ENCODE measurements around the gene REM2.

Gene REM2

GRCh38 chr14:22875003-22875747 lies 7.8 kb upstream of the REM2 start:
- no peak for DNase-seq

GRCh38 chr14:22875748-22876319 lies 7.2 kb upstream of the REM2 start:
- DNase-seq = no peak

GRCh38 chr14:22877000-22877501 lies 6.0 kb upstream of the REM2 start:
- no peak for DNase-seq

GRCh38 chr14:22878271-22879246 lies 4.5 kb upstream of the REM2 start:
- no peak for DNase-seq

DNA sequence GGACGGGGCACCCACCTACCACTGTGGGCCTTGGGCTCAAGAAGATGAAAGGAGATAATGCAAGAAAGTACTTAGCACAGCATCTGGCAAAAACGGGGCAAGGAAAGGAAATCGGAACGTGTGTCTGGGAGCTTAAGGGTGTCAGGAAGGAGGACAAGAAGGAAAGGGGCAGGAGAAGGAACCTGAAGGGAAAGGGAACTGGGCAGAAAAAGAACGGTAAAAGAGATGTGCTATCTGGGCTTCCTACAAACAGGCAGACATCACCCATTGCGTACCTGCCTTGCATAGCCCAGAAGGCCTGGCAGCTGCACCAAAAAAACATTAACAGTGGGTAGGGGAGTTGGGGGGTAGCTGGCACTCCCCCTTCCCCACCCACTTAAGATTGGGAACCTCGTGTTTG lies 958 bp upstream of the REM2 start:
- no peak for DNase-seq

DNA sequence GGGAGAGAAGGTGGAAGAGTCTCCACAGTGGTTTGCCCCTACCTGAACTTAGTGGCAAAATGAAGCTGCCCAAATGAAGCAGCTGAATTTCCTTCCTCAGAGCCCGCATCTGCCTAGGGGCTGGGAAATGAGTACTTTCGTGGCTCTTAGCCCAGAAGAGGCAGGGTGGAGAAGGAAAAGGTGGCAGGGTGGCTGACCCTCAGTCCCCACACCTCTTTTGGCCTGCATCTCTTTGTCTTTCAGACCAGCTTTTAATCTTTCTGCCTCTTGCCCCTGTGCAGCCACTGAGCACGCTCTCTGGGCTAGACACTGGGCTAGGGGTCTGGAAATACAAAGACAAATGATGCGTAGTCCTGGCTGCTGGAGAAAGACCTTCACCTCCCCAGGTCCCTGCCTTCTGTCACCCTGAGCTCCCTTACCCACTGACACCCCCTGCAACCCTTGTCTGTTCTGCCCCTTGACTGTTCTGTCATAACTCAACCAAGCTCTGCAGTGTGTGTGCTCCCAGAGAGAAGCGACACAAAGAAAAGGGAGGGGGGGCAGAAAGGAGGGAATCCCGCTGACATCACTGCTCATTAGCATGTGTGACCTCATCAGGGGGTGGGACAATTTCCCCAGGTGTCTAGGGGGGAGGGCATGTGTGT lies 371 bp upstream of the REM2 start:
- no peak for DNase-seq

DNA sequence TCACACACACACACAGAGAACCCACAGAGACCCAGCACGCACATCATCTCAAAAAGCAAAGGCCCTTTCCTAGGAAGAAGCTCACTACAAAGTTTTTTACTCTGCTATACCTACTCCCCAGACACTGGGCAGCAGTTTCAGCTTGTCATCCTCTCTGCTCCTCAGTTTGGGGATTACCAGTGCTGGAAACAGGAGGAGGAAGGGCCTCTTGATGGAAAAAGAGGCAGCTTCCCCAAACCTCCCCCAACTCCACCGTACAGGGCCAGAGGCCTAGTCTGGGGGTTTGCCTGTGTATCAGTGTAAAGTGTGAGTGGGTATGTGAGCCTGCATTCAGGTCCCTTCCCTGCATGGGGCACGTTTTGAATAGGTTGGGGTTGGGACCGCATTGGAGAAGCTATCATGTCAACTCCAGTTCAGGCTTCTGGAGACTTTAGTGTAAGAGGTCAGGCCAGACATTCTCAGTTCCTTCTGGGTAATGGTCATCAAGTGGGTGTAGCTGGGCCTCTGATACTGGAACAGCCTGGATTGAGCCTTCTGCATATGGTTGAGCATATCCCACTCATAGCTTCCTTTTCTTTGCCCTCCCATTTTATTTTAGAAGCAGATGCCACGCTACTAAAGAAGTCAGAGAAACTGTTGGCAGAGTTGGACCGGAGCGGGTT lies 1.2 kb downstream of the REM2 start:
- no peak for DNase-seq

GRCh38 chr14:22884738-22885523 lies 1.9 kb downstream of the REM2 start:
- DNase-seq = no peak

DNA sequence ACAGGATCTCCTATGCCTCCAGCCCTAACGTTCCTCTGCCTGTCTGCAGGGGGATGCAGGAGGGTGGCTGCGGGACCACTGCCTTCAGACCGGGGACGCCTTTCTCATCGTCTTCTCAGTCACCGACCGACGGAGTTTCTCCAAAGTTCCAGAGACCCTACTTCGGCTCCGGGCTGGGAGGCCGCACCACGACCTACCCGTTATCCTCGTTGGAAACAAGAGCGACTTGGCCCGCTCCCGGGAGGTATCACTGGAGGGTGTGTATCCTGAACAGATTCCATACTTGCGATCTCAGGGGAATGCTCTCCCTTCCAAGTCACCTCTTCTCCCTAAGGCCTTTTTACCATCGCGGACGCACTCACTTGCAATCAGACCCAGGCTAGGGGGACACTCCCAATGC lies 3.0 kb downstream of the REM2 start:
- no peak for DNase-seq

- DNase-seq = peak; percentile 54
These were observed 3.7 kb downstream of the REM2 start for GRCh38 chr14:22886500-22887259.

DNA sequence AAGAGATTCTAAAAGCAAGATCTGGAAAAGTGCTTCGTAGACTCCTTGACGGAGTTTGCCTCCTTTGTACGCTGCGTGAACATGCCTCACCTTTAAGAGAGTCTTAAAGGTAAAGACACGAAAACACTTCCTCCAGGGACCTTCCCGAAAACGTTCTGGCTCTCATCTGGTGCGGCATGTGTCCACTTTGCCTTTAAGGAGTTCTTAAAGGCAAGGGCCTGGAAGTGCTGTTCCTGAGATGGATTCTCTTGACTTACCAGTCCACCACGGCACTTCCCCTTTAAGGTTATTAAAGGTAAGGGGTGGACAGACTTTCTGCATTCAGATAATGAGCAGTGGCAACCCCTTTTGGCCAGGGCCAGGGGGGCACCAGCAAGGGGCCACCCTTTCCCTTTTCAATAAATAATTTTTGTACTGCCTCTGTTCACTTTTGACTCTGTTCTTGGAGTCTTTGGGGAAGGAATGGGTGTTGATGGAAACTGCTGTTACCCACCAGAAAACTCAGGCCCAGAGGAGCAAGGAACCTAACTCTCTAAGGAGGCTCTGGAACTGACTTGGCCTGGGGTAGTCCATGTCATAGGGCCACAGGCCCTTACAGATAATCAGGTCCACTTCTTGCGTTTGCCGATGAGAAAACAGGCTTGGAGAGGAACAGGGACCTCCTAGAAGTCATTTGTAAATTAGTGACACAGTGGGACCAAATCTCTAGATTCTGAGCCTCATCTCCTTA lies 4.4 kb downstream of the REM2 start:
- no peak for DNase-seq

DNA sequence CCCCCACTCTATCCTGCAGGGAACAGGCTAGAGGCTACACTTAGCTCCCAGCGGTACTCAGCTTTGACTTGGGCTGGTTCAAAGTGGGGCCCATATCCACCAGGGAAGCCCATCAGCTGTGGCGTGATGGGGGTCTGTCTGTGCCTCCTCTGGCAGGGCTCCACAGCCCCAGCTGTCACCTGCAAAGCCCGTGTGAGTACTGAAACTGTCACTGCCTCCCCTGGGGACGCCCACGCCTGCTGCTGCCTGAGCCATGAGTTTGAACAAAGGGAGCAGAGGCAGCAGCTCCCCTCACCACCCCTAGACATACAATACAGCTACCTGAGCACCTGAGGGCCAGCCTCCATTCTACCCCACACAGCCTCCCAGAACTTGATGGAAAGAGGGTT lies 5.0 kb downstream of the REM2 start:
- DNase-seq = no peak

- no peak for DNase-seq
These were observed 5.6 kb downstream of the REM2 start for GRCh38 chr14:22888662-22889061.

GRCh38 chr14:22890416-22890815 lies 7.4 kb downstream of the REM2 start:
- no peak for DNase-seq

DNA sequence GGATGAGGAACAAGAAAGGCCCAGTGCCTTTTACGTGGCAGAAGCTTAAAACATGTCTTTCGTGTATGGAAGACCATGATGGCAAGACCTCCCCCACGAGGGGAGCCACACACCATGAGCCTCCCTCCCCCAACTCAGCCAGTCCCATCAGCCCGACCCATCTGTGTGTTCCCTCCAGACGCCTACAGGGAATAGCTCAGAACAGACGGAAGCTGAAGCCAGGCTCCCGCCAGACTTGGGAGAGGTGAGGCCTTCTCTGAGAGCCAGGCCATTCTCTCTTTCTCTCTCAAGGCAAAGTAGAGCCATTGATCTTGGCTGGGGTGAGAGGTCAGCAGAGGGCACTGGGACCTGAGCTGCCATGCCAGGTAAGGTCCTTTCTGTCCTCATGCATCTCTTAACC lies 9.5 kb downstream of the REM2 start:
- no peak for DNase-seq

DNA sequence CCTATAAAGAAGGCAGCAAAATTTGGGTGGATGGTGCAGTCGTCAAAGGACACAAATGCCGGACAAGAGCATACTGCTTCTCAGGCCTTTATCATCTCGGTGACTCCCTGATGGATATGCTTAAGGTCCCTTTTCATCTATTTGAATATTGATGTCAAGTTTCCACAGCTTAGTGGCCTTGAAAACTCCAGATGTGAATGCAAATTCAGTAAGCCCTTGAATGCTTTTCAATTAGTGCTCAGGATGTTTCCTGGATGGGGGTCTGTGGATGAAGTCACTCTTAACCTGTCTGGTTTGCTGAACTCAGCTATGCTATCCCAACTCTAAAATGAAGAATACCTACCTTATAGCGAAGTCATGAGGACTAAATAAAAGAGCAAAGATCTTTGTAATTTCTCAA lies 10.7 kb downstream of the REM2 start:
- DNase-seq = no peak

- no peak for DNase-seq
These were observed 12.4 kb downstream of the REM2 start for GRCh38 chr14:22895402-22895801.

DNA sequence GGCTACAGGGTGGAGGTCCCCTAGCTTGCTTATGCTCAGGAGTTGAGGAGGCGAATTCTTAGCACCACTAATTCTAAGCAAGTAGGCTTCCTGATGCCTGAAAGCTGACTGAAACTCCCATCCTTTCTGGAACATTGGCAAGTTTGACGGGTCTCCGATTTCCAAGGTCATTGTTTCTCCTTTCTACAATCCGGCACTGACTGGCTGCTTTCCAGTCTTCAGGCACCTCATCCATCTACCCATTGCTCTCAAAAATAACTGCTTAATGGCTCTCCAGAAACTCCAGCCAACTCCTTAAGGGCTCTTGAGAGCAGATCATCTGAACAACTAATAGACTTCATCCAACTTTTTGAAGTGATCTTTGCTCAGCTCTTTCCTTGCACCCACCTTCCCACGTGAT lies 13.3 kb downstream of the REM2 start:
- DNase-seq = no peak

DNA sequence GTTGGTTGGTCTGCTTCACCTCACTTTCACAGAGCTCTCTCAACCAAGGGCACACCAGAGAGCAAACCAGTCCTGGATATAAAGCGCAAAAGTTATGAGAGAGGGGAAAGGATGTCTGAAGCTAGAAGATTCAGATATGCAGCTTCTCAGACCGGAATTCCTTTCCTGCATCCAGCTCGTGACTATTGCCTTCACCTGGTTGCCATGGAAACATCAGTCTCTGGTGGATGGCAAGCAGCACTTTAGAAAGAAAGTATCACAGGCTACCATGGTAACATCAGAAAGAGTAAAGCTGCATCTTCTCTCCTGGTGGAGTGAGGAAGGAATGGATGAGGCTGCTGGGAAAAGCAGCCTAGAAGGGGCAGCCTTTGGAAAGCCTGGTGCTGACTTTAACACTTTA lies 13.7 kb downstream of the REM2 start:
- no peak for DNase-seq

GRCh38 chr14:22897357-22897756 lies 14.3 kb downstream of the REM2 start:
- DNase-seq = no peak

Measured in activated gamma-delta T cell (primary cell).